B cell (primary cell): Measurements from ENCODE around the gene NDUFS7. TPM values are rescaled to one million over a fixed set of nuclear protein-coding genes. Genes with fewer than 3 reads are reported as not detected.

Source experiments
- ATAC-seq: fragments of 200-7000 bp; cut with Tn5 transposase; one replicate; pipeline ENCODE4 v1.10.0; 2021; ENCODE audit warnings: low read depth, mild to moderate bottlenecking, moderate number of reproducible peaks, moderate library complexity
- CTCF ChIA-PET: fragments of 350-600 bp; sonication (Branson Sonifier 250); formaldehyde crosslinking; loops from one replicate; lab custom pipeline; 2021; ENCODE audit warnings: antibody characterized with exemption, inconsistent platforms; lab: Charles Lee
- POLR2A ChIA-PET: fragments of 350-600 bp; sonication (Branson Sonifier 250); formaldehyde crosslinking; loops from one replicate; lab custom pipeline; 2021; ENCODE audit warnings: antibody characterized with exemption; lab: Charles Lee
- DNase-seq: peaks from one replicate; pipeline ENCODE4 v3.0.0; 2013
- H2AFZ ChIP-seq: 2 replicates; pipeline ENCODE4 v1.6.1; 2012; ENCODE audit warnings: mild to moderate bottlenecking, low read depth, low read length; ENCODE audit not compliant: insufficient read depth, poor library complexity, severe bottlenecking
- H3K27ac ChIP-seq, 2 donors: 1 replicate in 1 of 2; 2 replicates in 1 of 2; pipeline ENCODE4 v1.5.1; 2012 to 2013; ENCODE audit warnings: low read length in 2 of 2, mild to moderate bottlenecking in 2 of 2, moderate library complexity in 1 of 2
- H3K27me3 ChIP-seq, 4 experiments: fragments of 200-600 bp in 1 of 4; sonication (generic) in 1 of 4; replicated peaks in 1 of 4; 1 replicate in 2 of 4; 2 replicates in 2 of 4; pipeline versions ENCODE4 v1.6.1 to v1.7.0; 2013 to 2016; ENCODE audit warnings: low read length in 3 of 4, mild to moderate bottlenecking in 2 of 4, mixed read lengths in 1 of 4, moderate library complexity in 1 of 4; ENCODE audit not compliant: insufficient read depth in 4 of 4, control insufficient read depth in 3 of 4; ENCODE audit errors: control extremely low read depth in 1 of 4
- H3K36me3 ChIP-seq, 2 experiments: replicated peaks in 1 of 2; 1 replicate in 1 of 2; 2 replicates in 1 of 2; pipeline versions ENCODE4 v1.6.1 to v1.7.1; 2013; ENCODE audit warnings: low read length in 1 of 2; ENCODE audit not compliant: insufficient read depth in 2 of 2, control insufficient read depth in 1 of 2; ENCODE audit errors: control extremely low read depth in 1 of 2, extremely low read depth in 1 of 2
- H3K4me1 ChIP-seq, 2 donors: fragments of 200-600 bp in 1 of 2; sonication (generic) in 1 of 2; 1 replicate in 1 of 2; 2 replicates in 1 of 2; pipeline versions ENCODE4 v1.5.1 to v1.6.1; 2013 to 2017; ENCODE audit warnings: low read length in 2 of 2; ENCODE audit not compliant: control insufficient read depth in 2 of 2, insufficient read depth in 2 of 2
- H3K4me2 ChIP-seq: replicated peaks from 2 replicates; pipeline ENCODE3; 2012; ENCODE audit warnings: mild to moderate bottlenecking, low read depth, low read length; ENCODE audit not compliant: poor library complexity, severe bottlenecking
- H3K4me3 ChIP-seq, 5 experiments: fragments of 200-600 bp in 1 of 5; sonication (generic) in 1 of 5; 1 replicate in 3 of 5; 2 replicates in 2 of 5; pipeline versions ENCODE4 v1.5.1 to v1.7.0; 2011 to 2016; ENCODE audit warnings: low read length in 4 of 5, mild to moderate bottlenecking in 4 of 5, low read depth in 2 of 5, control low read depth in 1 of 5, moderate library complexity in 1 of 5; ENCODE audit not compliant: insufficient read depth in 1 of 5; ENCODE audit errors: control extremely low read depth in 1 of 5, extremely low read depth in 1 of 5
- H3K79me2 ChIP-seq: fragments of 200-600 bp; sonication (generic); one replicate; pipeline ENCODE4 v1.6.0; 2016; ENCODE audit warnings: low read length; ENCODE audit not compliant: control insufficient read depth, insufficient read depth
- H3K9ac ChIP-seq: fragments of 200-600 bp; sonication (generic); 2 replicates; pipeline ENCODE4 v1.6.1; 2017; ENCODE audit warnings: mild to moderate bottlenecking, low read length, moderate library complexity
- H3K9me3 ChIP-seq, 3 donors: one replicate each; pipeline versions ENCODE4 v1.6.1 to v1.7.1; 2013; ENCODE audit warnings: low read length in 2 of 3; ENCODE audit not compliant: control insufficient read depth in 2 of 3, insufficient read depth in 1 of 3; ENCODE audit errors: control extremely low read depth in 1 of 3
- H4K20me1 ChIP-seq: 2 replicates; pipeline ENCODE4 v1.6.0; 2012; ENCODE audit warnings: mild to moderate bottlenecking, low read length; ENCODE audit not compliant: insufficient read depth, control insufficient read depth, poor library complexity, severe bottlenecking
- H3K27ac Mint-ChIP-seq: one replicate; pipeline ENCODE4 v1.8.0; 2021; ENCODE audit warnings: mixed read lengths
- H3K27me3 Mint-ChIP-seq: one replicate; pipeline ENCODE4 v1.8.0; 2021; ENCODE audit warnings: mixed read lengths
- H3K4me1 Mint-ChIP-seq: one replicate; pipeline ENCODE4 v1.8.0; 2021; ENCODE audit warnings: mixed read lengths
- H3K4me3 Mint-ChIP-seq: one replicate; pipeline ENCODE4 v1.8.0; 2021; ENCODE audit warnings: mixed read lengths
- H3K9me3 Mint-ChIP-seq: one replicate; pipeline ENCODE4 v1.8.0; 2022; ENCODE audit warnings: mixed read lengths; ENCODE audit not compliant: insufficient read depth
- CTCF ChIP-seq: fragments of 200-600 bp; IDR thresholded peaks from one replicate; pipeline ENCODE4 v1.8.0; 2022; ENCODE audit warnings: antibody characterized with exemption, mild to moderate bottlenecking
- EZH2 ChIP-seq: IDR thresholded peaks from 2 replicates; pipeline ENCODE4 v1.6.1; 2012; ENCODE audit warnings: borderline replicate concordance, low read depth, mild to moderate bottlenecking, moderate library complexity, low read length; ENCODE audit not compliant: insufficient read depth, poor library complexity, severe bottlenecking
- WGBS: methylation state at CpG from one replicate; pipeline ENCODE4 v1.1.5; 2013; ENCODE audit warnings: missing lambda C conversion rate; ENCODE audit not compliant: insufficient coverage; 5-methylcytosine and 5-hydroxymethylcytosine counted together
- intact Hi-C: fragments of 100-400 bp; cut with micrococcal nuclease; formaldehyde crosslinking; loops from one replicate; pipeline ENCODE4 v1.10.0; 2022
- polyA plus RNA-seq: library from polyadenylated mRNA; depleted of rRNA; stranded (reverse); fragments of >200 nt; gene quantifications from 2 replicates; pipeline ENCODE4 v1.2.3, GENCODE V29; 2012
- total RNA-seq, 2 donors: library from RNA; stranded (reverse); fragments of 120-200 nt in 1 of 2; gene quantifications; 1 replicate in 1 of 2; 2 replicates in 1 of 2; pipeline versions ENCODE4 v1.2.3 to v1.2.4, GENCODE V29; 2013 to 2022

NDUFS7 gene
- total and polyA plus RNA-seq, 2 donors (not counting 1 experiment from before 2014, with no cell fraction given) = 58.8 to 141 TPM

GRCh38 chr19:1382250-1382649, 1.5 kb upstream of the NDUFS7 start:
- Mint-ChIP-seq H3K4me3 (no peak overlapping the region), H3K27me3 (peaks cover 3% of the 10 kb centered on the region), H3K9me3 (no peaks in the 10 kb centered on the region), H3K27ac (no peak overlapping the region), H3K4me1 (peaks cover 17% of the 10 kb centered on the region)
- no peaks in the 10 kb centered on the region for H3K9me3 ChIP-seq
- H3K36me3 ChIP-seq = peaks cover 0 to 3% of the 10 kb centered on the region in 2 experiments
- ATAC-seq (no peak), DNase-seq (no peak)
- peaks cover 3% of the 10 kb centered on the region for H3K79me2 ChIP-seq
- TF ChIP-seq EZH2 = no peak
- no peak for TF ChIP-seq CTCF
- no peaks in the 10 kb centered on the region for H4K20me1 ChIP-seq
- peaks cover 11 to 15% of the 10 kb centered on the region in 2 donors for H3K4me1 ChIP-seq
- intact Hi-C loops = no loop called here
- no peak overlapping the region for H2AFZ ChIP-seq
- H3K4me3 ChIP-seq = no peak overlapping the region
- no peak overlapping the region for H3K4me2 ChIP-seq
- H3K27ac ChIP-seq = no peak overlapping the region
- 100% methylated on average over 2 of the region's 3 CpGs for WGBS
- ChIA-PET POLR2A (interaction anchor here (1.9 kb wide), 1 partner anchor 113 kb away, joined by 9 read pairs; the partner anchor contains the start of gene CIRBP), CTCF (interaction anchor here (0.9 to 1.8 kb wide), 2 partner anchors 12 to 138 kb away, joined by 3 to 9 read pairs; no protein-coding TSS in a partner anchor)
- H3K9ac ChIP-seq = no peak overlapping the region
- H3K27me3 ChIP-seq = no peaks in the 10 kb centered on the region

GRCh38 chr19:1383017-1383311, 743 bp upstream of the NDUFS7 start:
- ChIA-PET POLR2A (interaction anchor here (1.0 to 1.9 kb wide), 3 partner anchors 27 to 114 kb away, joined by 3 to 9 read pairs (median 8); partner anchors contain the start of gene CIRBP), CTCF (interaction anchor here (0.6 to 1.8 kb wide), 8 partner anchors 10 to 139 kb away, joined by 3 to 9 read pairs (median 3); partner anchors contain the start of gene CIRBP)
- peak overlapping the region; percentile 79 for H3K4me2 ChIP-seq
- TF ChIP-seq CTCF (no peak), EZH2 (no peak)
- DNase-seq = no peak
- WGBS = 10% methylated on average over 9 of the region's 9 CpGs
- H3K4me3 ChIP-seq = peak overlapping the region; percentile 54 to 93 (median 76)
- peaks cover 11 to 15% of the 10 kb centered on the region in 2 donors for H3K4me1 ChIP-seq
- peaks cover 0 to 4% of the 10 kb centered on the region in 2 experiments for H3K36me3 ChIP-seq
- Mint-ChIP-seq H3K4me3 (peak overlapping the region; percentile 90), H3K27ac (peak overlapping the region; percentile 100), H3K4me1 (peaks cover 17% of the 10 kb centered on the region), H3K27me3 (peaks cover 3% of the 10 kb centered on the region), H3K9me3 (no peaks in the 10 kb centered on the region)
- peaks cover 5% of the 10 kb centered on the region for H3K79me2 ChIP-seq
- peak overlapping the region; percentile 87 for H3K9ac ChIP-seq
- no peaks in the 10 kb centered on the region for H4K20me1 ChIP-seq
- no peaks in the 10 kb centered on the region for H3K9me3 ChIP-seq
- no peaks in the 10 kb centered on the region for H3K27me3 ChIP-seq
- peak overlapping the region; percentile 83 for H2AFZ ChIP-seq
- intact Hi-C loops = loop anchor here (1.0 kb wide), 4 partner anchors 18 to 139 kb away; partner anchors contain the start of genes DAZAP1 and GAMT
- H3K27ac ChIP-seq = peak overlapping the region in 1 of 2 donors; percentile 76
- no peak for ATAC-seq
